Bronchial epithelial cell (primary cell): ENCODE data around the gene CHMP6. TPM values are rescaled to one million over a fixed set of nuclear protein-coding genes. Genes with fewer than 3 reads are reported as not detected.

Experiments
- DNase-seq: peaks from one replicate; pipeline ENCODE4 v3.0.0-alpha.2; 2010; ENCODE audit warnings: low read depth
- FAIRE-seq: peaks from 2 replicates; lab custom pipeline; 2011; peaks lifted over from hg19 to GRCh38; lab: Jason Lieb, UNC
- H3K27me3 ChIP-seq: 2 replicates; pipeline ENCODE4 v1.5.1; 2011; ENCODE audit warnings: low read length; ENCODE audit not compliant: control insufficient read depth, insufficient read depth
- H3K36me3 ChIP-seq: 2 replicates; pipeline ENCODE4 v1.5.1; 2011; ENCODE audit warnings: low read length; ENCODE audit not compliant: control insufficient read depth, insufficient read depth
- H3K4me3 ChIP-seq: 2 replicates; pipeline ENCODE4 v1.5.1; 2011; ENCODE audit warnings: mild to moderate bottlenecking, low read depth, low read length, control low read depth
- CTCF ChIP-seq: IDR thresholded peaks from 2 replicates; pipeline ENCODE4 v1.5.1; 2011; ENCODE audit warnings: mild to moderate bottlenecking, moderate library complexity, low read length, control low read depth, inconsistent platforms; ENCODE audit not compliant: insufficient read depth, severe bottlenecking
- total RNA-seq: library from RNA; depleted of rRNA; stranded (reverse); fragments of >200 nt; gene quantifications from 2 replicates; pipeline ENCODE4 v1.2.1, GENCODE V29; 2014

Gene CHMP6
- total RNA-seq, 1 donor from 2014 or later: 5.8 TPM

GRCh38 chr17:81049372-81049911 lies 57.8 kb downstream of the CHMP6 start:
- no peak for TF ChIP-seq CTCF
- DNase-seq (no peak), FAIRE-seq (no peak)
- H3K4me3 ChIP-seq: no peak overlapping the region
- peaks cover 31% of the 10 kb centered on the region for H3K36me3 ChIP-seq
- H3K27me3 ChIP-seq: no peaks in the 10 kb centered on the region

Other genes starting within 250 kb of the CHMP6 start
- 48.7 and 60.3 TPM in 2 replicates for gene BAIAP2, start 43.3 kb downstream of the CHMP6 start, total RNA-seq
- not detected in 2 replicates for gene PVALEF, start 173.7 kb downstream of the CHMP6 start, total RNA-seq
- 0.51 and 0.79 TPM in 2 replicates for gene AATK, start 174.4 kb downstream of the CHMP6 start, total RNA-seq
- 7.9 and 9.2 TPM in 2 replicates for gene CEP131, start 231.1 kb downstream of the CHMP6 start, total RNA-seq
- gene TEPSIN, start 247.2 kb downstream of the CHMP6 start, total RNA-seq: 5.8 and 7.8 TPM in 2 replicates
- 31.6 and 49.2 TPM in 2 replicates for gene NDUFAF8, start 247.5 kb downstream of the CHMP6 start, total RNA-seq